K562 (cell line): ENCODE measurements around the gene OR51B2. TPM values are rescaled to one million over a fixed set of nuclear protein-coding genes. Genes with fewer than 3 reads are reported as not detected.
A peak's percentile ranks its signal among the peaks of the same experiment; 100 is the strongest.

Source experiments
- COPS2 ChIP-seq: fragments of 450-650 bp; conservative IDR thresholded peaks from 2 replicates; pipeline ENCODE4 v1.6.1; 2016; ENCODE audit warnings: mild to moderate bottlenecking, moderate library complexity
- CTBP1 ChIP-seq: fragments of 450-650 bp; IDR thresholded peaks from 2 replicates; pipeline ENCODE4 v1.6.1; 2016; ENCODE audit warnings: borderline replicate concordance
- EP400 ChIP-seq: fragments of 450-650 bp; IDR thresholded peaks from 2 replicates; pipeline ENCODE4 v1.6.1; 2017; ENCODE audit warnings: antibody characterized with exemption, mild to moderate bottlenecking, moderate library complexity
- GTF2F1 ChIP-seq: IDR thresholded peaks from 2 replicates; pipeline ENCODE4 v1.6.1; 2011; ENCODE audit warnings: low read depth, low read length, improper control_type of control experiment
- HBP1 ChIP-seq: fragments of 450-650 bp; formaldehyde crosslinking; IDR thresholded peaks from 2 replicates; pipeline ENCODE4 v1.4.0; 2022; ENCODE audit warnings: missing genetic modification characterization
- KDM1A ChIP-seq, 2 experiments: fragments of 450-650 bp; IDR thresholded peaks; 2 replicates each; pipeline ENCODE4 v1.6.1; 2016; ENCODE audit warnings: mild to moderate bottlenecking in 2 of 2
- LCOR ChIP-seq: sonication (generic); formaldehyde crosslinking; IDR thresholded peaks from 2 replicates; pipeline ENCODE4 v1.8.0; 2022; ENCODE audit warnings: mild to moderate bottlenecking, missing genetic modification reagents
- PTTG1 ChIP-seq: fragments of 450-650 bp; IDR thresholded peaks from 2 replicates; pipeline ENCODE4 v1.6.1; 2016; ENCODE audit warnings: low read depth, mild to moderate bottlenecking, missing genetic modification characterization, missing compliant biosample characterization
- STAT6 ChIP-seq: sonication (generic); formaldehyde crosslinking; IDR thresholded peaks from 2 replicates; pipeline ENCODE4 v1.8.1; 2023; ENCODE audit warnings: mild to moderate bottlenecking, missing genetic modification reagents
- TGIF2 ChIP-seq: sonication (generic); formaldehyde crosslinking; IDR thresholded peaks from 2 replicates; pipeline ENCODE4 v1.8.1; 2022; ENCODE audit warnings: mild to moderate bottlenecking, missing genetic modification reagents, moderate library complexity
- ZBED1 ChIP-seq: IDR thresholded peaks from 2 replicates; pipeline ENCODE4 v1.6.1; 2014
- ZBTB5 ChIP-seq: fragments of 450-650 bp; IDR thresholded peaks from 2 replicates; pipeline ENCODE4 v1.6.1; 2017; ENCODE audit warnings: antibody characterized with exemption
- ZKSCAN3 ChIP-seq: fragments of 250-450 bp; sonication (Bioruptor Pico); IDR thresholded peaks from 2 replicates; pipeline ENCODE4 v1.4.0; 2020
- ZNF277 ChIP-seq: fragments of 250-450 bp; sonication (Bioruptor Pico); IDR thresholded peaks from 2 replicates; pipeline ENCODE4 v1.8.0; 2022; ENCODE audit warnings: inconsistent platforms, mild to moderate bottlenecking, moderate library complexity, borderline replicate concordance
- ZNF316 ChIP-seq: fragments of 450-650 bp; IDR thresholded peaks from 2 replicates; pipeline ENCODE4 v1.6.1; 2016
- ZNF699 ChIP-seq: fragments of 250-450 bp; sonication (Bioruptor Pico); IDR thresholded peaks from 2 replicates; pipeline ENCODE4 v1.8.0; 2021; ENCODE audit warnings: mild to moderate bottlenecking, moderate library complexity; ENCODE audit not compliant: insufficient replicate concordance
- ZNF76 ChIP-seq: fragments of 250-450 bp; sonication (Bioruptor Pico); IDR thresholded peaks from 2 replicates; pipeline ENCODE4 v1.4.0; 2020; ENCODE audit warnings: mild to moderate bottlenecking, moderate library complexity, borderline replicate concordance
- ZNF785 ChIP-seq: fragments of 250-450 bp; sonication (Bioruptor Pico); IDR thresholded peaks from 2 replicates; pipeline ENCODE4 v1.4.0; 2020; ENCODE audit warnings: mild to moderate bottlenecking
- ZZZ3 ChIP-seq: fragments of 450-650 bp; IDR thresholded peaks from 2 replicates; pipeline ENCODE4 v1.6.1; 2016; ENCODE audit warnings: antibody characterized with exemption, mild to moderate bottlenecking, moderate library complexity
- polyA plus RNA-seq, 8 experiments: library from polyadenylated mRNA; depleted of rRNA in 4 of 8; stranded (reverse) in 5 of 8; unstranded in 3 of 8; fragments of >200 nt; fragmentation: Nextera tagmentation in 2 of 8; fragmentation: Illumina TruSeq in 1 of 8; extraction: Ambion mirVana in 2 of 8; extraction: Trizol in 1 of 8; gene quantifications; 2 replicates each; pipeline versions ENCODE4 v1.2.1 to v1.2.3, GENCODE V29; 2011 to 2014; ENCODE audit warnings: inconsistent platforms in 1 of 8, missing spikeins in 1 of 8
- total RNA-seq, 7 experiments: library from RNA; depleted of rRNA in 6 of 7; stranded (reverse); fragments of >200 nt in 6 of 7; fragmentation: Illumina TruSeq in 2 of 7; extraction: Trizol in 2 of 7; gene quantifications; 2 replicates each; pipeline versions ENCODE4 v1.2.1 to v1.2.3, GENCODE V29; 2011 to 2021; ENCODE audit warnings: low replicate concordance in 1 of 7
- TF ChIP-seq, protein P1 (sequence below): sonication (generic); formaldehyde crosslinking; IDR thresholded peaks from 2 replicates; pipeline ENCODE4 v1.8.0; 2023; ENCODE audit warnings: mild to moderate bottlenecking, missing genetic modification reagents

The OR51B2 gene
- total and polyA plus RNA-seq, 9 of the 15 experiments (the other 6 are each of a cell fraction or from before 2014, with no cell fraction given), result 0.38 to 6.6 (median 4.0) TPM

DNA sequence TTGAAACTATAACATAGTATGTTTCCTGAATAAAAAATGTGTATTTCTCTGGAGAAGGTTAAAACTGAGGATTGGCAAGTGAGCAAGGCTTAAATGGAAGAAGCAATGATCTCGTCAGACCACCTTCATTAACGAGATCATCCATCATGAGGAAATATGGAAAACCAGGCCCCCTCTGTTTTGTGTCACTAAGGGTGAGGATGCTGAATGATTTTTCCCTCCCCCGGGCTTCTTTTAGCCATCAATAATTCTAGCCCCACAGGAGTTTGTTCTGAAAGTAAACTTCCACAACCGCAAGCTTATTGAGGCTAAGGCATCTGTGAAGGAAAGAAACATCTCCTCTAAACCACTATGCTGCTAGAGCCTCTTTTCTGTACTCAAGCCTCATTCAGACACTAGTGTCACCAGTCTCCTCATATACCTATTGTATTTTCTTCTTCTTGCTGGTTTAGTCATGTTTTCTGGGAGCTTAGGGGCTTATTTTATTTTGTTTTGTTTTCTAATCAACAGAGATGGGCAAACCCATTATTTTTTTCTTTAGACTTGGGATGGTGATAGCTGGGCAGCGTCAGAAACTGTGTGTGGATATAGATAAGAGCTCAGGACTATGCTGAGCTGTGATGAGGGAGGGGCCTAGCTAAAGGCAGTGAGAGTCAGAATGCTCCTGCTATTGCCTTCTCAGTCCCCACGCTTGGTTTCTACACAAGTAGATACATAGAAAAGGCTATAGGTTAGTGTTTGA, 48.6 kb downstream of the OR51B2 start (continued):
- TF ChIP-seq STAT6 (CRISPR knock-in tag), result no peak
- TF ChIP-seq PTTG1 (tag), result no peak
- TF ChIP-seq, protein P1, sequence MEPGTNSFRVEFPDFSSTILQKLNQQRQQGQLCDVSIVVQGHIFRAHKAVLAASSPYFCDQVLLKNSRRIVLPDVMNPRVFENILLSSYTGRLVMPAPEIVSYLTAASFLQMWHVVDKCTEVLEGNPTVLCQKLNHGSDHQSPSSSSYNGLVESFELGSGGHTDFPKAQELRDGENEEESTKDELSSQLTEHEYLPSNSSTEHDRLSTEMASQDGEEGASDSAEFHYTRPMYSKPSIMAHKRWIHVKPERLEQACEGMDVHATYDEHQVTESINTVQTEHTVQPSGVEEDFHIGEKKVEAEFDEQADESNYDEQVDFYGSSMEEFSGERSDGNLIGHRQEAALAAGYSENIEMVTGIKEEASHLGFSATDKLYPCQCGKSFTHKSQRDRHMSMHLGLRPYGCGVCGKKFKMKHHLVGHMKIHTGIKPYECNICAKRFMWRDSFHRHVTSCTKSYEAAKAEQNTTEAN, result no peak
- TF ChIP-seq ZBED1, result no peak
- TF ChIP-seq EP400, result peak; percentile 34; the same call in 1 of the 2 replicates
- no peak for TF ChIP-seq ZKSCAN3 (CRISPR knock-in tag)
- no peak for TF ChIP-seq ZBTB5
- TF ChIP-seq COPS2, result no peak
- no peak for TF ChIP-seq LCOR (CRISPR knock-in tag)
- TF ChIP-seq KDM1A (IDR thresholded peaks at IDR 0.05), result peak; percentile 18 to 53; a peak in 2 of 4 replicates
- no peak for TF ChIP-seq ZZZ3
- no peak for TF ChIP-seq ZNF76 (CRISPR knock-in tag)
- no peak; the same call in 1 of the 2 replicates for TF ChIP-seq ZNF316
- TF ChIP-seq HBP1 (CRISPR knock-in tag), result no peak
- TF ChIP-seq ZNF277 (CRISPR knock-in tag), result no peak
- TF ChIP-seq ZNF699 (CRISPR knock-in tag), result no peak
- TF ChIP-seq CTBP1, result peak; percentile 65; the same call in 1 of the 2 replicates
- no peak for TF ChIP-seq GTF2F1
- TF ChIP-seq TGIF2 (CRISPR knock-in tag), result no peak
- TF ChIP-seq ZNF785, result no peak
